DMS114 treated with DMSO at 0.1 percent for 48 hours (cell line): ENCODE measurements around the gene PP2D1.
"Not testable (repeated sequence)": the region's sequence is repeated elsewhere in the genome, so short reads cannot be mapped to it uniquely, and the experiment has no call there.

ENCODE experiments used
- DNase-seq: peaks from one replicate; lab custom pipeline; 2025; ENCODE audit not compliant: unreplicated experiment; lab: John Stamatoyannopoulos, UW

The PP2D1 gene, protein sequence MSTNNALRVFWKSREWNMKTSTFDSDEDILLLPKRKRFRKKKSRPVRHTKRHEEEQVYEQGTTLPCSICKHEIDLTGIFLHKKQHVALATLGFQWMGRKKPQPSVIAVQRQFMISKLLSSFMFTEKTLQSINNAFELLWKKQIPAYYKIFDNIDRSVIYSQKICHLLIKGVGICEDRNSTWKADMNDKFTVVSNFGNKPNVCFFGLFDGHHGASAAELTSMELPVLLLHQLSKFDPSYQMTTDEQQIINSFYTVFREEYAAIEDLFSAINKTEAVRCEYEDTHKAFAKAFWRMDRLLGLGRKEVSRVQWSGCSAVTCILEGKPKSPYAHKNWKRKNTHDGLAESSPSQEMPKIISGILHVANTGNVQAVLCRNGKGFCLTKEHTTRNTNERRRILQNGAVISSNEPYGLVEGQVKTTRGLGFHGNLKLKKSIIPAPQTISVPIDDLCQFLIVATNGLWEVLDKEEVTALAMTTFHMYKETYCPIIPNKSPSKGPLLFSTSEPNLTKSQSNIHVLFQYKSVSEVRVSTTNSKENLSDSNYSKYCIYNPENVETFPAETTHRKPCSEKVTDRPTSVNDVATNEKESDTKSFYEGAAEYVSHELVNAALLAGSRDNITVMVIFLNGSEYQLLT

DNA sequence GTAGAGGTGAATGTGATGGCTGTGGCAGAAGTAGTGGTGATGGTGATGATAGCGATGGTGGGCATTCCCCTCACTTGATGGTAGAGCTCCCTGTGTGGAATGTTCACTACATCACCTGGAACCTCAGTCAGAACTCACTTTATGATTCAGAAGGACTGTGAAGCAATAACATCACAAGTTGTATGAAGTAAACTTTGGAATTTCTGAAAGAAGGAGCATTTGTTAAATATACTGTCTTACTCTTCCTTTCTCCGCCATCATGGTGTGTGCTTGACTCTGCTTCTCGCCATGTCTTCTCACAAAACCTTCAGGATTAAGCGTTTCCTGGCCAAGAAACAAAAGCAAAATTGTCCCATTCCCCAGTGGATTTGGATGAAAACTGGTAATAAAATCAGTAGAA lies at the start of gene PP2D1:
PP2D1 (minus strand) TSS at position 101 of the 400 bp plus-strand sequence. CDS start 192 bp downstream, outside the sequence.
- no peak for DNase-seq

DNA sequence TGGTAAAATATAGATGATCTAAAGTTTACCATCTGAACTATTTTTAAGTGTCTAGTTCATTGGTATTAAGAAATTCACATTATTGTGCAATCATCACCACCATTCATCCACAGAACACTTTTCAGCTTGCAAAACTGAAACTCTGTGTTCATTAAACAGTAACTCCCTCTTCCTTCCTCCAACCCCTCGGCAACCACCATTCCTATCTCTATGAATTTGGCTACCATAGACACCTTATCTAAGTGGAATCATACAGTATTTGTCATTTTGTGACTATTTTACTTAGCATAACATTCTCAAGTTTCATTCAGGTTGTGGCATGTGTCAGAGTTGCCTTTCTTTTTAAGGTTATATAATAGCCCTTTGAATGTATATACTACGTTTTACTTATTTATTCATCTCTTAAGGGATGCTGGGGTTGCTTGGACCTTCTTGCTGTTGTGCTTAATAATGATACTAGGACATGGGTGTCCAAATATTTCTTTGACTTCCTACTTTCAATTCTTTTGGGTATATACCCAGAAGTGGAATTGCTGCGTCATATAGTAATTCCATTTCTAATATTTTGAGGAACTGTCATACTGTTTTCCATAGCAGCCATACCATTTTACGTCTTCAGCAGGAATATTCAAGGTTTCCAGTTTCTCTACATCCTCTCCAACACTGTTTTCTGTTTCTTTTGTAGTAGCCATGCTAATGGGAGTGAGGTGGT lies 49.1 kb upstream of the PP2D1 start:
- DNase-seq = no peak

GRCh38 chr3:20059929-20060328 lies 47.9 kb upstream of the PP2D1 start:
- no peak for DNase-seq

- DNase-seq = no peak
These were observed 45.6 kb upstream of the PP2D1 start for GRCh38 chr3:20057612-20058180.

DNA sequence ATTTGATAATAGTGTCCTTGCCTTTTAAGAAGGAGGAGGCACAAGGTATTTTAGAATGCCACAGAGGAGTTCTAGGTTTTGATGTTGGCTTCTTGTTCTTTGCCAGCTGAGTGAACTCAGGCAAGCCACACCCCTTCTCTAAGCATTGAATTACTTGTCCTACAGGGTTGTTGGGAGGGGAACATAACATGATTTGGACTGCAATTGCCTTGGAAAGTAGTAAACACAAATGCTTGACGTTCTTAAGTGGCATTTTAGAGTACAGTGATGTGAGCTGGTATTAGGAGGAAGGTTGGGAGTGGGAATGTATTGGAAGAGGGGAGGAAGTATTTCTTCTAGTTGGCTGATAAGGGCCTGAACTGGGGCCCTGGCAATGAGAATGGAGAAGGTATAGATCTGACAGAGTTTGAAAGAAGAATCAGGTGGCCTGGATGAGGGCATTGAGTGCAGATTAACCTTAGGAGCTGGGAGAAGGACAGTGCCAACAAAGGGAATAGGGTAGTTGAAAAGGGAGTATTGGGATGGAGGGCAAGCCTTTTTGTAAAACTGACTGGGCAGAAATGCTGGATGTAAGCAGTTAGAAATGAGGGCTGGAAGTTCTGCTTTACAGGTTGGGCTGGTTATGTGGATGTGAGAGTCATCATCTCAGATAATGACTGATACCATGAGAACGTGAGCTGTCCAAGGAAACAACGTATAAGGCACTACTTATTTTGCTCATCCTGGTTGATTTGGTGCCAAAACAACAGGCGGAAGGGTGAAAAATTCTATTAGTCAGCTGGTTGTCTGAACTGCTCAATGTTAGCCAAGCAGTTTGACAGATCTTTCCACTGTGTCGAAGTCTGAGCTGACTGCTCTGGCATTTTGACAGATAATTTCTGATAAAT lies 44.9 kb upstream of the PP2D1 start:
- no peak for DNase-seq

DNA sequence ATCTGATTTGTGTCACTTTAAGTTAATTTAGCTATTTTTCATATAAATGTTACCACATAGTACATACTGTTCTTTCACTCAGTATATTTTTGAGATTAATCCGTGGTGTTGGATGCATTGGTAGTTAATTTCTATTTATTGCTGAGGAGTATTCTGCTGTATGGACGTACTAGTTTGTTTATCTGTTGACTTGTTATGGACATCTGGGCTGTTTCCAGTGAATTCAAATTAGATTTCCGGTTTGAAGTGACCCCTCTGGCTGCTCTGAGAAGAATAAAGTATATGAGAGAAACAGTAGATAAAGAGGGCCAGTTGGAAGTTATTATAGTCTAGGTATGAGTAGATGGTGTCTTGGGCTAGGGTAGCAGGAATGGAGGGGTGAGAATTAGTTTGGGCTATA lies 43.8 kb upstream of the PP2D1 start:
- DNase-seq = no peak

DNA sequence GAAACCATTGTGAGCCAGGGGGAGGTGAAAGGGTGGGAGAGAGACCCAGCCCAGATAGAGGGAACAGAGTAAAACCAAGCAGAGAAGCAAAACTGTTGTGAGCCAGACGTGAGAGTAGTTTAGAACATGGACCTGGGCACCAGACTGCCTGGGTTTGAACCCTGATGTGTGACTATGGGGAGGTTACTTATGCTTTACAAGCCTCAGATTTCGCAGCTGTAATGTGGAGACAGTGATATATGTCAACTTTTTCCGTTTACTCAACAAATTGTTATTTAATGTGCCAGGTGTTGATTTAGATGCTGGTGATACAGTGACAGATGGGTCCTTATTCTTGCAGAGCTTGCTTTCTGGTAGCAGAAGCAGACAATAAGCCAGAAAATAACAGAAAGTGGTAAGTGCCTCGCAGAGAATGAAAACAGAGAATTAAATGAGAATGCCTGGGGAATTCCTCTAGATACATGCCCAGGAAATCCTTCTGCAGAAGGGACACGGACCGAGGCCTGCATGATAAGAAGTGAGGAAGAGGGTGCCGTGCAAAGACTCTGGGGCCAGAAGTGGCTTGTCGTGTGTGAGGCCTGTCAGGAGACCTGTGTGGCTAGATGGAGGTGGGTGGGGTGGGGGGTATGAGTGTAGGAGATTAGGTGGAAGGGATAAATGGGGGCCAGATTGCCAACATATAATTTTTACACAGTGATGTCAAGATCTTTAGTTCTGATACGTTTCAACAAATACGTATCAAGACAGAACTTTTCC lies 43.1 kb upstream of the PP2D1 start:
- no peak for DNase-seq

- no peak for DNase-seq
These were observed 42.5 kb upstream of the PP2D1 start for GRCh38 chr3:20054549-20054987.

- no peak for DNase-seq
These were observed 40.8 kb upstream of the PP2D1 start for GRCh38 chr3:20052851-20053250.

DNA sequence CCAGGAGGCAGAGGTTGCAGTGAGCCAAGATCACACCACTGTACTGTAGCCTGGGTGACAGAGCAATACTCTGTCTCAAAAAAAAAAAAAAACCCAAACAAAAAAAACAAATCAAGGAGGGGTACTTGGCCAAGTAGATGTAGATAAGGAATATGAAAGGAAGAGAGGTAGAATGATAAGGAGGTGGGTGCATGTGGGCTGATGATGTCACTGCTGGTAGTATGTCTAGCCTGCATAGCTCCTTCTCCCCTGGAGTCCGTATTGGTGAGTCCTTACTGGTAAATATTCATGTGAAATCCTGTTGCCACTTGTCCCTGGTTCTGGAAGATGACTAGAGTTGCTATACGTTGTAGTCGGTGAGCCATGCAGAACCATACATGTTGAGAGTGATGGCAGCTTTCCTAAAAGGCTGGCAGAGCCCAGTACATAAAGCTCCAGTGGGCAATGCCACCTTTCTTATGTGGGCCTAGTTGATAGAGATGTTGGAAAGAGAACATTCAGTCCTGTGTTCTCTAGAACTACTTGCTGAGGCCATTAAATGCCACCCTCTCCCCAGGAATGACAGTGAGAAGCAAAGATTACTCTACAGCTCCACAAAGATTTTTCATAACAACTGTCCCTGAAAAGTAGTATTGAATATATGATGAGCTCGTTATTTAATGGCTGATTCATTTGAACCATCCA lies 39.2 kb upstream of the PP2D1 start:
- no peak for DNase-seq

GRCh38 chr3:20047976-20048883 lies 36.2 kb upstream of the PP2D1 start:
- DNase-seq = no peak

- DNase-seq = no peak
These were observed 35.3 kb upstream of the PP2D1 start for GRCh38 chr3:20047341-20047779.

DNA sequence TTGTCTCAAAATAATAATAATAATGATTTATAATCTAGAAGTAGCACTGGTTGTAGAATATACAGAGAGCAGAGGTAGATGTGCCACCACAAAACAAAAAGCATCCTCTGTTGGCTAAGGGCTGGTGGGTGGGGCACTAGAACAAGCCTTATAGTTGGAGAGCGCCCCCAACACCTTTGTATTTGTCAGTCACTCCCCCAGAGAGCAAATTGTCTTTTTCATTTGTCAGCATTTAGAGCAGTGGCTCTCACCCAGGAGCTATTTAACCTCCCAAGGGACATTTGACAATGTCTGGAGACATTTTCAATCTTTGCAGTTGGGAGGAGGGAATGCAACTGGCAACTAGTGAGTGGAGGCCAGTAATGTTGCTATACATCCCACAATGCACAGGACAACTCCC lies 34.5 kb upstream of the PP2D1 start:
- no peak for DNase-seq

DNA sequence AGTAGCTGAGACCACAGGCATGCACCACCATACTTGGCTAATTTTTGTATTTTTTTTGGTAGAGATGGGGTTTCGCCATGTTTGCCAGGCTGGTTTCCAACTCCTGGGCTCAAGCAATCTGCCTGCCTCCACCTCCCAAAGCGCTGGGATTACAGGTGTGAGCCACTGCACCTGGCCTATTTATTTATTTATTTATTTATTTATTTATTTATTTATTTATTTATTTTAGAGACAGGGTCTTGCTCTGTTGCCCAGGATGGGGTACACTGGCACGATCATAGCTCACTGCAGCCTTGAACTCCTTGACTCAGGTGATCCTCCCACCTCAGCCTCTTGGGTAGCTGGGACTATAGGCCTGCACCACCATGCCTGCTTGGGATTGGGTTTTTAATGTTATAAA lies 33.1 kb upstream of the PP2D1 start:
- not testable (repeated sequence) for DNase-seq

DNA sequence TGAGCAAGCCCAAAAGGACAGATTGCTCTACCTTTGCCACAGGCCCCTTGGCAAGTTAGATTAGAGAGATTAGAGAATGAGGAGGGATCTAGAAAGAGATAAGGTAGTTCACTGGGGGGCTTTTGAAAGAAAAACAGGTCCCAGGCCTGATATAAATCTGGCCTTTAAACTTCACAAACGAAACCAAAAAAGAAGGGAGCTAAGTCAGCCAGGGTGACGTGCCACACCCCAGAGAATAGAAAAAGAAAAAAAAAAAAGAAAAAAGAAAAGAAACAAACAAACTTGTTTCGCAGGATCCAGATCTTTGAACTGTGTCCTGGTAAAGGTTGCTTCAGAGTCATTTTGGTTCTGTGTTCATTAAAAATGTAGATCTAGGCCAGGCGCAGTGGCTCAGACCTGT lies 31.8 kb upstream of the PP2D1 start:
- no peak for DNase-seq

- no peak for DNase-seq
These were observed 31.3 kb upstream of the PP2D1 start for GRCh38 chr3:20043396-20043795.

DNA sequence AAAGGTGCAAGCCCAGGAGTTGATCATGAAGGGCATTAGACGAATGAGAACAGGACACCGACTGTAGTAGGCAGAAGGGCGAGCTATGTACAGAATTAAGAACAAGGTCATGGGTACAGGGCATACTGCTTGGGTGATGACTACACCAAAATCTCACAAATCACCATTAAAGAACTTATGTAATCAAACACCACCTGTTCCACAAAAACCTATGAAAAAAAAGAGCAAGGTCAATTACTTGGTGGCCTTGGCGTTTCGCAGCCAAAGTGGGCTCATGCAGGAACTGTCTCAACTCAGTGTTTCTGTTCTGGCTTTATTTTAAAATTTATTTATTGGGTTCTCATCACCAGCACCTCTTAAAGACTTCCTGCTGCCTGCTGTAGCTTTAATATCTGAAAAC lies 30.3 kb upstream of the PP2D1 start:
- DNase-seq = no peak

- no peak for DNase-seq
These were observed 29.2 kb upstream of the PP2D1 start for GRCh38 chr3:20041197-20041780.
